DND-41 (cell line): ENCODE data around the gene RIPOR2.

Experiments used
- ATAC-seq: fragments of 200-7000 bp; cut with Tn5 transposase; 3 replicates; pipeline ENCODE4 v1.9.1; 2021; ENCODE audit warnings: low read depth; ENCODE audit not compliant: insufficient read depth
- DNase-seq: peaks from one replicate; pipeline ENCODE4 v3.0.0-alpha.2; 2020
- H2AFZ ChIP-seq: 2 replicates; pipeline ENCODE4 v1.6.0; 2012; ENCODE audit warnings: low read depth, low read length
- H3K27ac ChIP-seq: 2 replicates; pipeline ENCODE4 v1.5.1; 2012; ENCODE audit warnings: low read length, inconsistent platforms
- H3K27me3 ChIP-seq: fragments of 200-600 bp; sonication (generic); 2 replicates; pipeline ENCODE4 v1.6.0; 2012; ENCODE audit warnings: low read length, mild to moderate bottlenecking, inconsistent platforms; ENCODE audit not compliant: insufficient read depth, poor library complexity
- H3K36me3 ChIP-seq: 2 replicates; pipeline ENCODE4 v1.5.1; 2012; ENCODE audit warnings: low read length, inconsistent platforms; ENCODE audit not compliant: insufficient read depth
- H3K4me1 ChIP-seq: 2 replicates; pipeline ENCODE4 v1.5.1; 2012; ENCODE audit warnings: mild to moderate bottlenecking, low read length; ENCODE audit not compliant: insufficient read depth
- H3K4me2 ChIP-seq: 2 replicates; pipeline ENCODE4 v1.6.0; 2012; ENCODE audit warnings: mild to moderate bottlenecking, moderate library complexity, low read length, inconsistent platforms; ENCODE audit not compliant: insufficient read depth
- H3K4me3 ChIP-seq, 2 experiments: fragments of 200-600 bp in 1 of 2; shearing (Covaris generic) in 1 of 2; 2 replicates each; pipeline ENCODE4 v1.5.1; 2012 to 2016; ENCODE audit warnings: inconsistent platforms in 2 of 2, low read length in 2 of 2, mild to moderate bottlenecking in 2 of 2, low read depth in 1 of 2, moderate library complexity in 1 of 2
- H3K79me2 ChIP-seq: 2 replicates; pipeline ENCODE4 v1.6.0; 2012; ENCODE audit warnings: low read length, inconsistent platforms; ENCODE audit not compliant: insufficient read depth
- H3K9ac ChIP-seq: 2 replicates; pipeline ENCODE4 v1.6.0; 2012; ENCODE audit warnings: low read depth, mild to moderate bottlenecking, inconsistent platforms, low read length, moderate library complexity
- H3K9me3 ChIP-seq: 2 replicates; pipeline ENCODE4 v1.5.1; 2012; ENCODE audit warnings: low read length, moderate library complexity, mild to moderate bottlenecking, inconsistent platforms; ENCODE audit not compliant: insufficient read depth, severe bottlenecking
- H4K20me1 ChIP-seq: 2 replicates; pipeline ENCODE4 v1.6.0; 2012; ENCODE audit warnings: low read length; ENCODE audit not compliant: insufficient read depth
- EZH2 ChIP-seq: IDR thresholded peaks from 3 replicates; pipeline ENCODE4 v1.6.1; 2012; ENCODE audit warnings: borderline replicate concordance, low read depth, mild to moderate bottlenecking, moderate library complexity, low read length, inconsistent platforms; ENCODE audit not compliant: severe bottlenecking
- TF ChIP-seq, protein P1 (sequence below): IDR thresholded peaks from 2 replicates; pipeline ENCODE4 v1.5.1; 2012; ENCODE audit warnings: borderline replicate concordance, low read length, moderate library complexity, mild to moderate bottlenecking; ENCODE audit not compliant: poor library complexity, severe bottlenecking; ENCODE audit errors: extremely low read depth

Gene RIPOR2

DNA sequence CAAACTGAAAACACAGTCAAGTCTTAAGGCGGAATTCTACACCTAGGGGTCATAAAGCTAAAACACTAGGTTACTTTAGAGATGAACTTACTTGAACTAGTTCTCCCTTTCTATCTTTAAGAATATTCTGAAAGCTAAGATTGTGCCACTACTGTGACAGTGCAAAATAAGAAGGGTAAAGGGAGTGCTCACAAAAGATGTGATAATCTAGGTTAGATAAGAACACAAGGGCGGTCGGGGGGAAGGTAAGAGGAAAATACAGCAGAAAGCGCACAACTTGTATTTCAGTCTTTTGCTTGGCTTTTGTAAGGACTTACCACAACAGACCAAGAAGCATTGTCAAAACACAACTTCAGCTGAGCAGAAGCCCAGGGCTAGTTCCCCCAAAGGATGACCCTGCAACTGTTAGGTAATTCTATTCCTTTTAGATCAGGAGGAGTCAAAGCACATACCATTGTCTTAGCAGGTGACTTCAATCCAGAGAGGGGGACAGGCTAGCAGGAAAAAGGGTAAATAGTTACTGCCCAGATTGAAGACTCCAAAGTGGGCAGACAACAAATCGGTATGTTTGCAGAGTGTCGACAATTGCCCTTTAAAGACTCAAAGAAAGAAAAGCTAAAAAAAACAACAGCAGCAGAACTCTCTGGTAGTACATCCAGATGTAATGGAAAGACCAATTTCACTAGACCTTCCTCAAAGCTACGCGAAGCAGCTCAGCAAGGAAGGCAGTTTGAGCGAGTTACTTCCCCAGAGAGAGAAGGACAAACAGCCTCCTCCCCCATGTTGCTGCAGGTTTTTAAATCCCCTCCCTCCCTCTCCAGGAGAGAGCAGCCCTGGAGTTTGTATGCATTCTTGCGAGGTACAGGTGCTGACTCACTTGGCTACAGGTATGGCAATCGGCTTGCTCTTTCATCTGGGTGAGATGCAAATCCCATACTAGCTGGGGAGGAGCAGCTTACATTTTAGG is 59.0 kb downstream of the RIPOR2 start:
- Histone ChIP-seq H3K27me3 (no peaks in the 10 kb centered on the region), H3K79me2 (no peaks in the 10 kb centered on the region), H3K9ac (no peak overlapping the region), H3K4me2 (no peak overlapping the region), H3K27ac (no peak overlapping the region), H3K4me1 (no peaks in the 10 kb centered on the region), H3K4me3 (no peak overlapping the region), H2AFZ (no peak overlapping the region), H3K36me3 (peaks cover 30% of the 10 kb centered on the region; the same call in 1 of the 2 replicates), H3K9me3 (peaks cover 11% of the 10 kb centered on the region), H4K20me1 (no peaks in the 10 kb centered on the region)
- TF ChIP-seq, protein P1, sequence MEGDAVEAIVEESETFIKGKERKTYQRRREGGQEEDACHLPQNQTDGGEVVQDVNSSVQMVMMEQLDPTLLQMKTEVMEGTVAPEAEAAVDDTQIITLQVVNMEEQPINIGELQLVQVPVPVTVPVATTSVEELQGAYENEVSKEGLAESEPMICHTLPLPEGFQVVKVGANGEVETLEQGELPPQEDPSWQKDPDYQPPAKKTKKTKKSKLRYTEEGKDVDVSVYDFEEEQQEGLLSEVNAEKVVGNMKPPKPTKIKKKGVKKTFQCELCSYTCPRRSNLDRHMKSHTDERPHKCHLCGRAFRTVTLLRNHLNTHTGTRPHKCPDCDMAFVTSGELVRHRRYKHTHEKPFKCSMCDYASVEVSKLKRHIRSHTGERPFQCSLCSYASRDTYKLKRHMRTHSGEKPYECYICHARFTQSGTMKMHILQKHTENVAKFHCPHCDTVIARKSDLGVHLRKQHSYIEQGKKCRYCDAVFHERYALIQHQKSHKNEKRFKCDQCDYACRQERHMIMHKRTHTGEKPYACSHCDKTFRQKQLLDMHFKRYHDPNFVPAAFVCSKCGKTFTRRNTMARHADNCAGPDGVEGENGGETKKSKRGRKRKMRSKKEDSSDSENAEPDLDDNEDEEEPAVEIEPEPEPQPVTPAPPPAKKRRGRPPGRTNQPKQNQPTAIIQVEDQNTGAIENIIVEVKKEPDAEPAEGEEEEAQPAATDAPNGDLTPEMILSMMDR, result no peak
- TF ChIP-seq EZH2, result no peak
- no peak for DNase-seq
- ATAC-seq, result no peak

DNA sequence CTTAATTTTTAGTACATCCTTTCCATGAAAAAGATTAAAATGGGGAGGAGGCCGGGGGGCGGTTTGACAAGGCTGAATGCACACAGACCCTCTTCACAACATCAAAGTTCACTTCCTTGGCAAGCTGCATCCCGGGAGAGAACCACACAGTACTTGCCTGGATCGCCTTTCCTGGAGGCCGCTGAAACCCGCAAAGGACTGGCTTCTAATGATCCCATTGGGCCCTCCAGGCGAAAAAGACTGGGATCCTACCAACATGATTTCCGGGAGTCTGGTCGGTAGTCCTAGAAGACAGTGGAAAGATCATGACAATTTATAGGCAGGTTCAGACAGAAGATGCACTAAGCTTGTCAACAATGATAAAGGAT is 60.2 kb downstream of the RIPOR2 start:
- Histone ChIP-seq H3K27ac (no peak overlapping the region), H3K27me3 (no peaks in the 10 kb centered on the region), H3K4me3 (no peak overlapping the region), H3K9ac (no peak overlapping the region), H3K4me2 (no peak overlapping the region), H3K9me3 (peaks cover 11% of the 10 kb centered on the region), H2AFZ (no peak overlapping the region), H3K4me1 (no peaks in the 10 kb centered on the region), H3K36me3 (peaks cover 39% of the 10 kb centered on the region; the same call in 1 of the 2 replicates), H4K20me1 (no peaks in the 10 kb centered on the region), H3K79me2 (no peaks in the 10 kb centered on the region)
- ATAC-seq, result no peak
- no peak for DNase-seq
- TF ChIP-seq EZH2, result no peak
- TF ChIP-seq, protein P1, result no peak

DNA sequence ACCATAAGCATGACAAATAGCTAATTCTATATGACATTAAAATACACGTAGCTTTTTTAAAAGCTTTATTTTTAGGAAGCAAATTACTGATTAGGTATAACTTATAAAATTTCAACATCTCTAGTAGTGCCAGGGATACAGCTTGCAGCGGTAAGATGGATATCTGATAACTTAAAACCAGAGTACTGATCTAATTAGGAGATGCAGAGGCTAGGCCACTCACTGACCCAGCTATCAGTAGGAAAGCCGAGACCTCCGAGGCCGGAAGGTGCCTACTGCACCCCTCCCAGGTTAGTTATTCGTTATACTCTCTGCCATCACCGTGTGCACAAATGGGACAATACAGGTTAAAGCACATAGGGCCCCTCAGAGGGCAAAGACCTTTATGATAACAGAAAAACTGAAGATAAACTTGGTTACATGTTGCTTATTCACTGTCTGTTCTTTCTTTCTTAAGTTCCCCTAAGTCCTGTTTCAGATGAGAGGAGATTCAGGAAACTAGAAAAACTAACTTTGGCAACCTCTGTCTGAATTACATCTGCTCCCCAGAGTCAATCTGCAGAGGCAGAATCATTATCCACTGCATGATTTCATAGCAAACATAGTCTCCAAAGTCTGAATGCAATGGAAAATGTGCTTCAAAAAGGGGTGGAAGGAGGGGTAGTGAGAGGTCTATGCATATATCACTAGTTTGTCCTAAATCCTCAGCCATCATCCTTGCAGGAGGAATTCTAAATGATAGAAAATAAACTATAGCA is 60.8 kb downstream of the RIPOR2 start:
- H3K79me2 ChIP-seq, result no peaks in the 10 kb centered on the region
- H3K9me3 ChIP-seq, result peaks cover 11% of the 10 kb centered on the region
- H3K27me3 ChIP-seq, result no peaks in the 10 kb centered on the region
- DNase-seq (no peak), ATAC-seq (no peak)
- H3K36me3 ChIP-seq, result peaks cover 42% of the 10 kb centered on the region; the same call in 1 of the 2 replicates
- no peaks in the 10 kb centered on the region for H3K4me1 ChIP-seq
- H3K27ac ChIP-seq, result no peak overlapping the region
- no peak overlapping the region for H3K4me3 ChIP-seq
- H2AFZ ChIP-seq, result no peak overlapping the region
- no peaks in the 10 kb centered on the region for H4K20me1 ChIP-seq
- H3K9ac ChIP-seq, result no peak overlapping the region
- TF ChIP-seq EZH2, result no peak
- TF ChIP-seq, protein P1, result no peak
- no peak overlapping the region for H3K4me2 ChIP-seq
